WTC11 (cell line): ENCODE measurements around the gene CRYGN. TPM values are rescaled to one million over a fixed set of nuclear protein-coding genes. Genes with fewer than 3 reads are reported as not detected.

Source experiments
- ATAC-seq: fragments of 200-7000 bp; cut with Tn5 transposase; 2 replicates; pipeline ENCODE4 v1.10.0; 2021; ENCODE audit warnings: mild to moderate bottlenecking, moderate library complexity
- CTCF ChIA-PET: fragments of 300-600 bp; sonication (Branson Sonifier 250); formaldehyde crosslinking; loops from one replicate; lab custom pipeline; 2021; ENCODE audit warnings: antibody characterized with exemption; lab: Charles Lee
- POLR2A ChIA-PET: fragments of 350-600 bp; sonication (Branson Sonifier 250); formaldehyde crosslinking; loops from one replicate; lab custom pipeline; 2021; ENCODE audit warnings: antibody characterized with exemption; lab: Charles Lee
- DNase-seq: peaks from one replicate; pipeline ENCODE4 v3.0.0; 2021; ENCODE audit warnings: low spot score
- H3K27ac Mint-ChIP-seq: 2 replicates; pipeline ENCODE4 v1.8.0; 2021; ENCODE audit warnings: mixed read lengths
- H3K27me3 Mint-ChIP-seq: 2 replicates; pipeline ENCODE4 v1.8.0; 2021; ENCODE audit warnings: low read depth, mild to moderate bottlenecking, moderate library complexity, mixed read lengths
- H3K36me3 Mint-ChIP-seq: 2 replicates; pipeline ENCODE4 v1.8.0; 2021; ENCODE audit warnings: mixed read lengths
- H3K4me1 Mint-ChIP-seq: 2 replicates; pipeline ENCODE4 v1.8.0; 2022; ENCODE audit warnings: mixed read lengths
- H3K4me3 Mint-ChIP-seq: 2 replicates; pipeline ENCODE4 v1.8.0; 2021; ENCODE audit warnings: mild to moderate bottlenecking, moderate library complexity, mixed read lengths
- H3K9me3 Mint-ChIP-seq: 2 replicates; pipeline ENCODE4 v1.8.0; 2021; ENCODE audit warnings: mixed read lengths
- GRHL2 ChIP-seq: fragments of 250-450 bp; sonication (Bioruptor Pico); IDR thresholded peaks from 2 replicates; pipeline ENCODE4 v1.8.0; 2022; ENCODE audit warnings: mild to moderate bottlenecking, moderate library complexity; ENCODE audit not compliant: insufficient replicate concordance, severe bottlenecking
- JAZF1 ChIP-seq: fragments of 250-450 bp; sonication (Bioruptor Pico); IDR thresholded peaks from 2 replicates; pipeline ENCODE4 v1.9.0; 2021; ENCODE audit warnings: moderate library complexity, mild to moderate bottlenecking, inconsistent platforms
- NFE2L1 ChIP-seq: sonication (generic); formaldehyde crosslinking; IDR thresholded peaks from 2 replicates; pipeline ENCODE4 v1.8.1; 2023; ENCODE audit warnings: missing genetic modification reagents
- RELA ChIP-seq: sonication (generic); formaldehyde crosslinking; IDR thresholded peaks from 2 replicates; pipeline ENCODE4 v1.8.1; 2022; ENCODE audit warnings: missing genetic modification reagents, mild to moderate bottlenecking, borderline replicate concordance
- SMAD4 ChIP-seq: sonication (generic); formaldehyde crosslinking; IDR thresholded peaks from 2 replicates; pipeline ENCODE4 v1.8.0; 2022; ENCODE audit warnings: mild to moderate bottlenecking, missing genetic modification reagents
- TCF7 ChIP-seq: sonication (generic); formaldehyde crosslinking; IDR thresholded peaks from 2 replicates; pipeline ENCODE4 v1.8.0; 2022; ENCODE audit warnings: mild to moderate bottlenecking, low read depth, missing genetic modification reagents, moderate library complexity
- ZNF396 ChIP-seq: fragments of 250-450 bp; sonication (Bioruptor Pico); IDR thresholded peaks from 2 replicates; pipeline ENCODE4 v1.8.0; 2021; ENCODE audit warnings: mild to moderate bottlenecking, moderate library complexity, borderline replicate concordance
- ZNF423 ChIP-seq: fragments of 250-450 bp; sonication (Bioruptor Pico); IDR thresholded peaks from 2 replicates; pipeline ENCODE4 v2.1.2; 2022; ENCODE audit warnings: mild to moderate bottlenecking, moderate library complexity
- total RNA-seq: library from RNA; stranded (reverse); gene quantifications from 3 replicates; pipeline ENCODE4 v1.2.3, GENCODE V29; 2021
- TF ChIP-seq, protein P1 (sequence below): sonication (generic); formaldehyde crosslinking; IDR thresholded peaks from 2 replicates; pipeline ENCODE4 v1.8.1; 2022; ENCODE audit warnings: low read depth, mild to moderate bottlenecking, moderate library complexity, missing genetic modification reagents, borderline replicate concordance
- TF ChIP-seq, protein P2 (sequence below): sonication (generic); formaldehyde crosslinking; IDR thresholded peaks from 2 replicates; pipeline ENCODE4 v1.8.1; 2023; ENCODE audit warnings: mild to moderate bottlenecking, missing genetic modification reagents, moderate library complexity
- TF ChIP-seq, protein P3 (sequence below): fragments of 250-450 bp; sonication (Bioruptor Pico); IDR thresholded peaks from 2 replicates; pipeline ENCODE4 v2.1.2; 2022; ENCODE audit warnings: mild to moderate bottlenecking, moderate library complexity
- TF ChIP-seq, protein P4 (sequence below): fragments of 250-450 bp; sonication (Bioruptor Pico); IDR thresholded peaks from 2 replicates; pipeline ENCODE4 v1.8.0; 2021; ENCODE audit warnings: mild to moderate bottlenecking
- TF ChIP-seq, protein P5 (sequence below): sonication (generic); formaldehyde crosslinking; IDR thresholded peaks from 2 replicates; pipeline ENCODE4 v1.8.1; 2022; ENCODE audit warnings: mild to moderate bottlenecking, missing genetic modification reagents, moderate library complexity, borderline replicate concordance
- TF ChIP-seq, protein P6 (sequence below): sonication (generic); formaldehyde crosslinking; IDR thresholded peaks from 2 replicates; pipeline ENCODE4 v1.8.1; 2023; ENCODE audit warnings: mild to moderate bottlenecking, missing genetic modification reagents
- TF ChIP-seq, protein P7 (sequence below): sonication (generic); formaldehyde crosslinking; IDR thresholded peaks from 2 replicates; pipeline ENCODE4 v1.8.0; 2022; ENCODE audit warnings: mild to moderate bottlenecking, missing genetic modification reagents
- TF ChIP-seq, protein P8 (sequence below): fragments of 250-450 bp; sonication (Bioruptor Pico); IDR thresholded peaks from 2 replicates; pipeline ENCODE4 v1.9.0; 2021; ENCODE audit warnings: moderate library complexity, mild to moderate bottlenecking, inconsistent platforms, borderline replicate concordance

CRYGN gene
- total RNA-seq, 1 experiment from 2014 or later = 1.5 TPM

DNA sequence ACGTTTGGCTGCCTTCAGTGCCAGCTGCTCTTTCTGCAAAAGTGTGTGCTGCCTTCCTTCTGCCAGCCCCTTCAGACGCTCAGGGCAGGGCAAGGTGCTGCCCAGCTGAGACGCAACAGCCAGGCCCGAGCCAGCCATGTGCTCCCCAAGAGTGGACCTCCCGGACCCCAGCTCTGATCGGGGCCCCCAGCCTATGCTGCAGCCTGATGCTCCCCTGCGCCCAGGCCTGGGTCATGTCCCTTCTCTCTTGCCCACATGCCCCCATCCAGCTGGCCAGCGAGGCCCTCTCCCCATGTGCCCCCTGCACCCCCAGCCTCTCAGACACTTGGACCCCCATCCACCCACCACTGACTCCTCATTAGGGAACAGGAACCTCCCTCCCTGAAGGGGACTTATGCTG is 47.9 kb downstream of the CRYGN start (continued):
- TF ChIP-seq, protein P1, sequence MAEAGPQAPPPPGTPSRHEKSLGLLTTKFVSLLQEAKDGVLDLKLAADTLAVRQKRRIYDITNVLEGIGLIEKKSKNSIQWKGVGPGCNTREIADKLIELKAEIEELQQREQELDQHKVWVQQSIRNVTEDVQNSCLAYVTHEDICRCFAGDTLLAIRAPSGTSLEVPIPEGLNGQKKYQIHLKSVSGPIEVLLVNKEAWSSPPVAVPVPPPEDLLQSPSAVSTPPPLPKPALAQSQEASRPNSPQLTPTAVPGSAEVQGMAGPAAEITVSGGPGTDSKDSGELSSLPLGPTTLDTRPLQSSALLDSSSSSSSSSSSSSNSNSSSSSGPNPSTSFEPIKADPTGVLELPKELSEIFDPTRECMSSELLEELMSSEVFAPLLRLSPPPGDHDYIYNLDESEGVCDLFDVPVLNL (CRISPR knock-in tag) = no peak
- TF ChIP-seq, protein P2, sequence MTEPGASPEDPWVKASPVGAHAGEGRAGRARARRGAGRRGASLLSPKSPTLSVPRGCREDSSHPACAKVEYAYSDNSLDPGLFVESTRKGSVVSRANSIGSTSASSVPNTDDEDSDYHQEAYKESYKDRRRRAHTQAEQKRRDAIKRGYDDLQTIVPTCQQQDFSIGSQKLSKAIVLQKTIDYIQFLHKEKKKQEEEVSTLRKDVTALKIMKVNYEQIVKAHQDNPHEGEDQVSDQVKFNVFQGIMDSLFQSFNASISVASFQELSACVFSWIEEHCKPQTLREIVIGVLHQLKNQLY (CRISPR knock-in tag) = no peak
- TF ChIP-seq GRHL2 (CRISPR knock-in tag) = no peak
- TF ChIP-seq, protein P3, sequence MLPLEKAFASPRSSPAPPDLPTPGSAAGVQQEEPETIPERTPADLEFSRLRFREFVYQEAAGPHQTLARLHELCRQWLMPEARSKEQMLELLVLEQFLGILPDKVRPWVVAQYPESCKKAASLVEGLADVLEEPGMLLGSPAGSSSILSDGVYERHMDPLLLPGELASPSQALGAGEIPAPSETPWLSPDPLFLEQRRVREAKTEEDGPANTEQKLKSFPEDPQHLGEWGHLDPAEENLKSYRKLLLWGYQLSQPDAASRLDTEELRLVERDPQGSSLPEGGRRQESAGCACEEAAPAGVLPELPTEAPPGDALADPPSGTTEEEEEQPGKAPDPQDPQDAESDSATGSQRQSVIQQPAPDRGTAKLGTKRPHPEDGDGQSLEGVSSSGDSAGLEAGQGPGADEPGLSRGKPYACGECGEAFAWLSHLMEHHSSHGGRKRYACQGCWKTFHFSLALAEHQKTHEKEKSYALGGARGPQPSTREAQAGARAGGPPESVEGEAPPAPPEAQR (CRISPR knock-in tag) = no peak
- TF ChIP-seq ZNF423 (CRISPR knock-in tag) = no peak
- TF ChIP-seq RELA = no peak
- TF ChIP-seq JAZF1 (CRISPR knock-in tag) = no peak
- no peak for TF ChIP-seq TCF7
- TF ChIP-seq, all 79 proteins: peak for 0

DNA sequence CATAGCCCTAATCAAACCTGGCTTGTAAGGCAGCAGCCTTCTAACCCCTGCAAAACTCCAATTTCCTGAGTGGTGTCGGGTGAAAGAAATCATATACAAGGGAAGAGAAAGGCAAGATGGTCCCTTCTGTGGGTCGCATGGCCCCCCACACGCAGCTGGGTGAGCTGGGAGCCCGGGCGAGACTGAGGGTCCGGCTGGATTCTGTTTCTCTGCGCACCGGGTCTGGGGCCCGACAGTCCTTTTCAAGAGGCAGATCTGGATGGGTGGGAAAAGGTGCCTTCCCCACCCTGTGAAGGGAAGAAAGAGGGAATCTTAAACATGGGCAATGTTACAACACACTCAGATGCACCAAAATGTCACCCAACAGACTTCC is 48.6 kb downstream of the CRYGN start:
- DNase-seq (no peak), ATAC-seq (no peak)
- Mint-ChIP-seq H3K27me3 (no peaks in the 10 kb centered on the region), H3K36me3 (no peaks in the 10 kb centered on the region), H3K9me3 (no peaks in the 10 kb centered on the region), H3K4me1 (peaks cover 9% of the 10 kb centered on the region), H3K4me3 (no peak overlapping the region)
- CTCF ChIA-PET = no interaction called here
- POLR2A ChIA-PET = no interaction called here
- TF ChIP-seq, protein P4, sequence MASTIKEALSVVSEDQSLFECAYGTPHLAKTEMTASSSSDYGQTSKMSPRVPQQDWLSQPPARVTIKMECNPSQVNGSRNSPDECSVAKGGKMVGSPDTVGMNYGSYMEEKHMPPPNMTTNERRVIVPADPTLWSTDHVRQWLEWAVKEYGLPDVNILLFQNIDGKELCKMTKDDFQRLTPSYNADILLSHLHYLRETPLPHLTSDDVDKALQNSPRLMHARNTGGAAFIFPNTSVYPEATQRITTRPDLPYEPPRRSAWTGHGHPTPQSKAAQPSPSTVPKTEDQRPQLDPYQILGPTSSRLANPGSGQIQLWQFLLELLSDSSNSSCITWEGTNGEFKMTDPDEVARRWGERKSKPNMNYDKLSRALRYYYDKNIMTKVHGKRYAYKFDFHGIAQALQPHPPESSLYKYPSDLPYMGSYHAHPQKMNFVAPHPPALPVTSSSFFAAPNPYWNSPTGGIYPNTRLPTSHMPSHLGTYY = no peak
- TF ChIP-seq, protein P5, sequence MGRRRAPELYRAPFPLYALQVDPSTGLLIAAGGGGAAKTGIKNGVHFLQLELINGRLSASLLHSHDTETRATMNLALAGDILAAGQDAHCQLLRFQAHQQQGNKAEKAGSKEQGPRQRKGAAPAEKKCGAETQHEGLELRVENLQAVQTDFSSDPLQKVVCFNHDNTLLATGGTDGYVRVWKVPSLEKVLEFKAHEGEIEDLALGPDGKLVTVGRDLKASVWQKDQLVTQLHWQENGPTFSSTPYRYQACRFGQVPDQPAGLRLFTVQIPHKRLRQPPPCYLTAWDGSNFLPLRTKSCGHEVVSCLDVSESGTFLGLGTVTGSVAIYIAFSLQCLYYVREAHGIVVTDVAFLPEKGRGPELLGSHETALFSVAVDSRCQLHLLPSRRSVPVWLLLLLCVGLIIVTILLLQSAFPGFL (CRISPR knock-in tag) = no peak
- no peak for TF ChIP-seq ZNF396 (CRISPR knock-in tag)
- no peak for TF ChIP-seq NFE2L1
- TF ChIP-seq TCF7 = no peak
- TF ChIP-seq, protein P6, sequence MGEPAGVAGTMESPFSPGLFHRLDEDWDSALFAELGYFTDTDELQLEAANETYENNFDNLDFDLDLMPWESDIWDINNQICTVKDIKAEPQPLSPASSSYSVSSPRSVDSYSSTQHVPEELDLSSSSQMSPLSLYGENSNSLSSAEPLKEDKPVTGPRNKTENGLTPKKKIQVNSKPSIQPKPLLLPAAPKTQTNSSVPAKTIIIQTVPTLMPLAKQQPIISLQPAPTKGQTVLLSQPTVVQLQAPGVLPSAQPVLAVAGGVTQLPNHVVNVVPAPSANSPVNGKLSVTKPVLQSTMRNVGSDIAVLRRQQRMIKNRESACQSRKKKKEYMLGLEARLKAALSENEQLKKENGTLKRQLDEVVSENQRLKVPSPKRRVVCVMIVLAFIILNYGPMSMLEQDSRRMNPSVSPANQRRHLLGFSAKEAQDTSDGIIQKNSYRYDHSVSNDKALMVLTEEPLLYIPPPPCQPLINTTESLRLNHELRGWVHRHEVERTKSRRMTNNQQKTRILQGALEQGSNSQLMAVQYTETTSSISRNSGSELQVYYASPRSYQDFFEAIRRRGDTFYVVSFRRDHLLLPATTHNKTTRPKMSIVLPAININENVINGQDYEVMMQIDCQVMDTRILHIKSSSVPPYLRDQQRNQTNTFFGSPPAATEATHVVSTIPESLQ (CRISPR knock-in tag) = no peak
- TF ChIP-seq SMAD4 (CRISPR knock-in tag) = no peak
- TF ChIP-seq, protein P7, sequence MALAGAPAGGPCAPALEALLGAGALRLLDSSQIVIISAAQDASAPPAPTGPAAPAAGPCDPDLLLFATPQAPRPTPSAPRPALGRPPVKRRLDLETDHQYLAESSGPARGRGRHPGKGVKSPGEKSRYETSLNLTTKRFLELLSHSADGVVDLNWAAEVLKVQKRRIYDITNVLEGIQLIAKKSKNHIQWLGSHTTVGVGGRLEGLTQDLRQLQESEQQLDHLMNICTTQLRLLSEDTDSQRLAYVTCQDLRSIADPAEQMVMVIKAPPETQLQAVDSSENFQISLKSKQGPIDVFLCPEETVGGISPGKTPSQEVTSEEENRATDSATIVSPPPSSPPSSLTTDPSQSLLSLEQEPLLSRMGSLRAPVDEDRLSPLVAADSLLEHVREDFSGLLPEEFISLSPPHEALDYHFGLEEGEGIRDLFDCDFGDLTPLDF (CRISPR knock-in tag) = no peak
- TF ChIP-seq, protein P8, sequence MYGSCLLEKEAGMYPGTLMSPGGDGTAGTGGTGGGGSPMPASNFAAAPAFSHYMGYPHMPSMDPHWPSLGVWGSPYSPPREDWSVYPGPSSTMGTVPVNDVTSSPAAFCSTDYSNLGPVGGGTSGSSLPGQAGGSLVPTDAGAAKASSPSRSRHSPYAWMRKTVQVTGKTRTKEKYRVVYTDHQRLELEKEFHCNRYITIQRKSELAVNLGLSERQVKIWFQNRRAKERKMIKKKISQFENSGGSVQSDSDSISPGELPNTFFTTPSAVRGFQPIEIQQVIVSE = no peak
- TF ChIP-seq, all 79 proteins: peak for 0
- peak overlapping the region; percentile 19; the same call in 1 of the 2 replicates for H3K27ac Mint-ChIP-seq
